Lung (tissue), 12 donors: ENCODE measurements around the gene TNIK. TPM values are rescaled to one million over a fixed set of nuclear protein-coding genes. Genes with fewer than 3 reads are reported as not detected.

ENCODE experiments used
- ATAC-seq: fragments of 200-7000 bp; cut with Tn5 transposase; one replicate; pipeline ENCODE4 v1.9.1; 2020; ENCODE audit warnings: moderate number of reproducible peaks; ENCODE audit not compliant: insufficient read depth, low FRiP score
- DNase-seq, 3 donors: peaks; one replicate each; pipeline ENCODE4 v3.0.0-alpha.2; 2013 to 2017
- H3K27ac ChIP-seq, 2 donors: one replicate each; pipeline ENCODE4 v1.5.1; 2013; ENCODE audit warnings: mild to moderate bottlenecking in 2 of 2, moderate library complexity in 2 of 2, control low read depth in 1 of 2, inconsistent platforms in 1 of 2, low read depth in 1 of 2, low read length in 1 of 2
- H3K27me3 ChIP-seq, 3 donors: one replicate each; pipeline ENCODE4 v1.5.1; 2013; ENCODE audit warnings: low read length in 2 of 3; ENCODE audit not compliant: control insufficient read depth in 3 of 3, insufficient read depth in 3 of 3
- H3K36me3 ChIP-seq, 4 donors: one replicate each; pipeline ENCODE4 v1.5.1; 2013; ENCODE audit warnings: low read length in 4 of 4, mild to moderate bottlenecking in 1 of 4, moderate library complexity in 1 of 4; ENCODE audit not compliant: control insufficient read depth in 4 of 4, insufficient read depth in 4 of 4
- H3K4me1 ChIP-seq, 5 donors: one replicate each; pipeline ENCODE4 v1.5.1; 2013; ENCODE audit warnings: low read length in 5 of 5, mild to moderate bottlenecking in 2 of 5, moderate library complexity in 1 of 5; ENCODE audit not compliant: control insufficient read depth in 5 of 5, insufficient read depth in 5 of 5
- H3K4me3 ChIP-seq: one replicate; pipeline ENCODE4 v1.5.1; 2013; ENCODE audit warnings: mild to moderate bottlenecking, control low read depth, moderate library complexity
- H3K9ac ChIP-seq, 2 donors: one replicate each; pipeline ENCODE4 v1.5.1; 2013; ENCODE audit warnings: low read length in 2 of 2, control low read depth in 1 of 2; ENCODE audit not compliant: insufficient read depth in 1 of 2
- H3K9me3 ChIP-seq, 4 donors: one replicate each; pipeline ENCODE4 v1.5.1; 2013; ENCODE audit warnings: low read length in 3 of 4, mild to moderate bottlenecking in 1 of 4, moderate library complexity in 1 of 4; ENCODE audit not compliant: control insufficient read depth in 4 of 4, insufficient read depth in 3 of 4
- WGBS, 2 donors: extraction: QIAGEN DNeasy Blood & Tissue Kit; methylation state at CpG; one replicate each; pipeline ENCODE4 v1.1.7; 2013; 5-methylcytosine and 5-hydroxymethylcytosine counted together
- polyA plus RNA-seq, 2 donors: library from polyadenylated mRNA; stranded (reverse); fragments of 200-250 nt; gene quantifications; one replicate each; pipeline ENCODE4 v1.2.1, GENCODE V29; 2013
- total RNA-seq, 2 donors: library from RNA; depleted of rRNA in 1 of 2; stranded (reverse); fragments of >200 nt in 1 of 2; gene quantifications; one replicate each; pipeline ENCODE4 v1.2.1, GENCODE V29; 2014 to 2021
- TF ChIP-seq, protein P1 (sequence below): IDR thresholded peaks from 2 replicates; pipeline ENCODE4 v1.5.1; 2012; ENCODE audit warnings: mild to moderate bottlenecking; ENCODE audit errors: control extremely low read depth, extremely low read depth
- donor health status: control.
- donor health status: control.
- donor health status: Bipolar disorder and iron deficiency.
- donor health status: healthy.
- donor health status: DM: yes; HTN: yes; CAD: no.

The TNIK gene
- total and polyA plus RNA-seq, 4 donors, result 9.4 to 36.3 (median 14.3) TPM

DNA sequence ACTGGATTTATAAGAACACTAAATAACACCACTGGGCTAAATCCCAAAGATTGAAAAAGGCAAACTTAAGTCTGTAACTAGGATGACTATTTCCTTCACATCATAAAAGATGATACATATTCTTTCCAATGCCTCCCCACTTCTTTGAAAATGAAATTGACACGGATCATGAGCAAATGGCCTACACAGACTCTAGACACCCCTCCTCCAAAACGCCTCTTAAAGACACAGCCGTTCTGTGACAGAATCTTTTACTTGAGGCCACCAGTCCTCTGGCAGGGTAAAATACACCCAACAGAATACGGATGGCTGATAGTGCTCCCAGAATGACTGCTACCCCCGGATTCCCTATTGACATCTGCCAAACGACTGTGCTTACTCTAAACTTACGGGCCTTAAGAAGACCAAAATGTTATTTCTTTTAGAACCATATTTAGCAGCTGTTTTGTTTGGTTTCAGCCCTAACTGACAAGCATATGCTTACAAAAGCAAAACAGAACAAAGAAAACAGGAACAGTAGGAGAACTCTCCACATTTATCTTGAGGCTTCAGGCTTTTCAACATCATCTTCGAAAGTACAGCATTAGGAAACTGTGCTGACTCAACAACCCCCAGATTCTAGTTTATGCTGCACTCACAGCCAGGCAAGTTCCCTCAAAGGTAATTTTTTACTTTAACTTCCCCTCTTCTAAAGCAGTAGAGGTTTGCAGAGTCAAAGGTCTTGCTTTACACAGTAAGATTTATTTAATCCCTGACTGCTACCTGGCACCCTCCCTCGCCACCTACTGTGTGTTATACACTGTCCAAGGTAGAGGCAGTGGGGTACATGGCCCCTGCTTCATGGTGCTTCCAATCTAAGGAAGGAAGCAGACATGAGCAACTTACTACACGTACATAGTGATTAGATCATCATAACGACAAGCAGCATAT lies 84.3 kb downstream of the TNIK start:
- Histone ChIP-seq H3K4me1 (peaks cover 2 to 47% (median 24%) of the 10 kb centered on the region in 5 donors), H3K27ac (peak overlapping the region in 1 of 2 donors; percentile 70), H3K9me3 (no peaks in the 10 kb centered on the region), H3K27me3 (no peaks in the 10 kb centered on the region), H3K9ac (peak overlapping the region in 1 of 2 donors; percentile 33), H3K36me3 (no peaks in the 10 kb centered on the region), H3K4me3 (no peak overlapping the region)
- peak in 2 of 3 donors; percentile 66 to 81 for DNase-seq
- ATAC-seq, result peak; percentile 73
- 49 to 62% methylated on average over 11 of the region's 11 CpGs for WGBS, 2 donors
- TF ChIP-seq, protein P1, sequence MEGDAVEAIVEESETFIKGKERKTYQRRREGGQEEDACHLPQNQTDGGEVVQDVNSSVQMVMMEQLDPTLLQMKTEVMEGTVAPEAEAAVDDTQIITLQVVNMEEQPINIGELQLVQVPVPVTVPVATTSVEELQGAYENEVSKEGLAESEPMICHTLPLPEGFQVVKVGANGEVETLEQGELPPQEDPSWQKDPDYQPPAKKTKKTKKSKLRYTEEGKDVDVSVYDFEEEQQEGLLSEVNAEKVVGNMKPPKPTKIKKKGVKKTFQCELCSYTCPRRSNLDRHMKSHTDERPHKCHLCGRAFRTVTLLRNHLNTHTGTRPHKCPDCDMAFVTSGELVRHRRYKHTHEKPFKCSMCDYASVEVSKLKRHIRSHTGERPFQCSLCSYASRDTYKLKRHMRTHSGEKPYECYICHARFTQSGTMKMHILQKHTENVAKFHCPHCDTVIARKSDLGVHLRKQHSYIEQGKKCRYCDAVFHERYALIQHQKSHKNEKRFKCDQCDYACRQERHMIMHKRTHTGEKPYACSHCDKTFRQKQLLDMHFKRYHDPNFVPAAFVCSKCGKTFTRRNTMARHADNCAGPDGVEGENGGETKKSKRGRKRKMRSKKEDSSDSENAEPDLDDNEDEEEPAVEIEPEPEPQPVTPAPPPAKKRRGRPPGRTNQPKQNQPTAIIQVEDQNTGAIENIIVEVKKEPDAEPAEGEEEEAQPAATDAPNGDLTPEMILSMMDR, result no peak

DNA sequence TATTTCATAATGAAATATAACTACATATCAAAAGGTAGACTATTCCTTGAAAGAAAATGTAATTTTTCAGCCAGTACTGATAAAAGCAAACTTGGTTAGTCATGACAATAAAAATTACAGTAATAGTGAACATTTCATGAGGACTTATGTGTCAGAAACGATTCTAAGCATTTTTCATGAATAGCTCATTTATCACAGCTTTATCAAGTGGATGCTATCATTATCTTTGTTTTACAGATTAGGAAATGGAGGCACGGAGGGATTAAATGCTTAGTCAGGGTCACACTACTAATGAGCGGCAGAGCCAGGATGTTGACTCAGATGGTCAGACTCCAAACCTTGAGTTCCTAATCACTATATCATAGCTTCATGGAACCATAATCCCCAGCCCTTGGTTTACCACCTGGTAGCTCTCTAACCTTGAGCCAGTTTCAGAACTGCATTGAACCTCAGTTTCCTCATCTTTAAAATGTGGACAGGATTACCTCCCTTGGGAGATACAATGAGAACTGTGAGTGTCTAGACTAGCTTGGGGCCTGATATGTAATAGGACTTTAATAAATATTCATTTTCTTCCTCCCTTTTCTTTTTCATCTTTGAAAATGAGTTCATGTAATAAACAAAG lies 85.4 kb downstream of the TNIK start:
- Histone ChIP-seq H3K4me1 (peaks cover 2 to 36% (median 20%) of the 10 kb centered on the region in 5 donors), H3K27me3 (no peaks in the 10 kb centered on the region), H3K27ac (no peak overlapping the region), H3K9ac (no peak overlapping the region), H3K4me3 (no peak overlapping the region), H3K9me3 (no peaks in the 10 kb centered on the region), H3K36me3 (no peaks in the 10 kb centered on the region)
- ATAC-seq (no peak), DNase-seq (no peak)
- TF ChIP-seq, protein P1, result no peak
- WGBS, 2 donors, result 36 to 41% methylated on average over 3 of the region's 3 CpGs

DNA sequence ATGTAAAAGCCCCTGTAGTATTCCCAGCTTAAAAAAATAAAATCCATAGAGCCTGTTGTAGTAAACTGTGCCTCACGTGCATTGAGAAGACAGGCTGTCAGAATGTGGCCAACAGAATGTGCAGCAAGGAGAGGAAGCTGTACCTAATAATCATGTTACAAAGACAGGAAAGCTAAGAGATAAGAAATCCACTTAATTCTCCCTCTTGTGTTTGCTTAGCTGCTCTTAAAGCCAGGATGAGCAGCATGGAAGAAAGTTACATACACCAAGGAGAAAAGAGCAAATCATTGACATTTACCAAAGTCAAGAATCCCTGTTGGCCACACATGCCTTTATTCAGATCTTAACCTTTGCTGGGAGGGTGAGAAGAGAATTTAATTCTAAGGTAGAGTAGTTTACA lies 85.9 kb downstream of the TNIK start:
- H3K27ac ChIP-seq, result peak overlapping the region in 1 of 2 donors; percentile 43

More for the DNA sequence above, 85.9 kb downstream of the TNIK start:
- 36 to 37% methylated on average over 1 of the region's 1 CpG for WGBS, 2 donors
- no peaks in the 10 kb centered on the region for H3K27me3 ChIP-seq
- no peaks in the 10 kb centered on the region for H3K36me3 ChIP-seq
- no peaks in the 10 kb centered on the region for H3K9me3 ChIP-seq
- no peak overlapping the region for H3K4me3 ChIP-seq
- no peak overlapping the region for H3K9ac ChIP-seq
- ATAC-seq, result no peak
- no peak for DNase-seq
- TF ChIP-seq, protein P1, result no peak
- peaks cover 2 to 35% (median 18%) of the 10 kb centered on the region in 5 donors for H3K4me1 ChIP-seq
